HuH-7.5 (cell line): ENCODE measurements around the gene IP6K2.
A peak's percentile ranks its signal among the peaks of the same experiment; 100 is the strongest.

Experiments used
- DNase-seq: peaks from one replicate; pipeline ENCODE4 v3.0.0; 2011; ENCODE audit warnings: low spot score

IP6K2 gene

GRCh38 chr3:48663489-48664312 lies 53.3 kb downstream of the IP6K2 start:
- peak; percentile 100 for DNase-seq

DNA sequence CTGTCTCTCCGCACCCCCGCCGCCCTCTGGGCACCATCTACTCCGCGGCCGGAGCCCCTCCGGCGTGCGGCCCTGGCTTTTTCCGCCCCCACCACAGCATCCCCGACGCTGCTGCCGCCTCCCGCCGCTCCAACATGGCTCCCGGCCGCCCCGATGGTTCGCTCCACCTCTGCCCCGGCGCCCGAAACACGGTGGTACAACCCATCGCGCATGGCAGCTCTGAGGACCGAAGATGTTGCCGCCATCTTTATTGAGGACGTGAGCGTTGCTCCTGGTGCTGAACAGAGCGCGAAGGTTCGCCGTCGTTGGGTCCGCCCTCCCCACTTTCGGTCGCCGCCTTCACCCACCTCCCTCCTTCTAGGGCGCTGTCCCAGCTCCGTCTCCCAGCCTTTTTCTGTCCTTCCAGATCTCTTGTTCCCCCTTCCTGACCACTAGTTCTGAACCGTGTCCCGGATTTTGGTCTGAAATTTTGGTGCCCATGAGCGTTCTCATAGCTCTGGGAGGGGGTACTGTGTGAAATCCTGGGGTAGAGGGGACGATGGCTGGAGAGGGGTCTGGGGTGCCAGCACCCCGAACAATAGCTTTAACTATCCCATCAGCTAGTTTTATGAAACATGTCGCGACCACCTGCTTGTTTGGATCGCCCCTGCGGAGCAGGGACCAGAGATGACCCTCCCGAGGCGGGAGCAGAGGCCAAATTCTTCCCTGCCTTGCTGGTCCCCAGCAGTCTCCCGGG lies 54.1 kb downstream of the IP6K2 start, which contains the start of gene CELSR3:
Gene CELSR3 (minus strand): TSS at position 134 of the 736 bp plus-strand sequence. CDS start 252 bp downstream, outside the sequence.
- peak; percentile 75 for DNase-seq

DNA sequence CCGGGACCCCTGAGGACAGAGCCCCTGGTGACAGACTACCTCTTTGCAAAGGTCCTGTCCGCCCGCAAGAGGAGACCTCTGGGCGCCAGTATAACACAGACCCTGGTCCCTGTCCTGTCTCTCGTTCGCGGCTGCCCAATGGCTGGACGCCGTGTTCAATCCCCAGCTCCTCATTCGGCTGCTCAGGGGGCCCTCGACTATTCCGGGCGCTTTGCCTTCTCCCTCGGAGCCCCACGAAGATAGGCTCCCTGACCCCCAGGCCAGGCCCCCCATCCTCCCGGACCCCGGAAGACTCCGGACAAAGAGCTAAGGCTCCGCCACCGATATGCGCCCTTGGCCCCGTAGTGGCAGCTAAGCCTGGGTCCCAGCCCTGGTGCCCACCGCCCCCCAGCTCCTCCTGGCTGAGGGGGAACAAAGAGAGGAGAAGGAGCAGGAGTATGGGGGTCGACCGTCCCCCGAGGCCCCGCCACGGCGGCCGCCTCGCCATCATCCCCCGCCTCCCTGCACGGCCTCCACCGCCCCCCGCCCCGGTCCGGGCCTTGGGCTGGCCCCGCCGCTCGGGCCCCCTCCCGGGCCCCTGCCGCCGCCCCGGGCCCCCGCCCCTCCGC lies 54.8 kb downstream of the IP6K2 start:
- no peak for DNase-seq

DNA sequence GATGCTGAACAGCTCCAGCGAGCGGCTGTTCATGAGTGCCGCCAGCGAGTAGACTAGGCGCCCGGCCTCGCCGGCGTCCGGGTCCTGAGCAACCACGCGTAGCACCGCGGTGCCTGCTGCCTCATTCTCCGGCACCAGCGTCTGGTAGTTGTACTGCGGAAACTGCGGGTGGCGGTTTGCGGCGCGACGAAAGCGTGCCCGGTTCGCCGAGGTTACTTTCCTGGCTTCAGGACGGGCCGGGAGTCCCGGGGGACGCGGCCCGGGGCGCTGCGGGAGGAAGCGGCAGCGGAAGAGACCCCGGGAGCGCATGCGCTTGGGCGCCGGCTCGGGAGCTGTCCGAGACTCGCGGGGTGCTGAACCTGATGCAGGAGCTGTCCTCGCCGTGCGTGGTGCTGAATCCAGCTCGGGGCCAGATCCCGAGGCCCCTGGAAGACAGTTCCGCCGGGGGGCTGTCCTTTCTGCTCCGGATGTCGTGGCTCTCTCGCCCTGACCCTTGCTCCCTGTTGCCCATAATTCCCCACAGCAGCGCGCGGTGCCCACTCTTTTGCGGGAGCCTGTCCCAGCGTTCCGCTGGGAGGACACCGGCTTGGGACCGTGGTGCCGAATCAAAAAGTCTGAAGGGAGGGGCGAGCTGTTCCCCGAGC lies 55.4 kb downstream of the IP6K2 start:
- DNase-seq: peak; percentile 96

DNA sequence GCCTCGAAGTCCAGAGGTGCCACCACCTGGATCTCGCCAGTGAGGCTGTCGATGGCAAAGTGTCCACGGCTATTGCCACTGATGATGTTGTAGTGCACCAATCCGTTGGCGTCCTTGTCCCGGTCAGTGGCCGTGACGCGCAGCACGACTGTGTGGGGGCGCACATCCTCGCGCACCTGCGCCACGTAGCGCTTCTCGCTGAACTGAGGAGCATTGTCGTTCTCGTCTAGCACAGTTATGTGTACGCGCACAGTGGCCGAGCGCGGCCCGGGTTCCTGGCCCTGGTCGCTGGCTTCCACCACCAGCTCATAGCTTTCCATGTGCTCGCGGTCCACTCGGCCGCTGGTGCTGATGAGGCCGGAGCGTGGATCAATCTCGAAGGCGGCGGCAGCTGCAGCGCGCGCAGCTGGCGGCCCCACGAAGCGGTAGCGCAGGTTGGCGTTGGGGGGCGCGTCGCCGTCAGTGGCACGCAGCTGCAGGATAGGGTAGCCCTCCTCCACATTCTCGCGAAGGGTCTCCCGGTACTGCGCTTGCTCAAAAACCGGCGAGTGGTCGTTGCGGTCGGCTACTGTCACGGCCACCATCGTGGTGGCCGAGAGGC lies 56.1 kb downstream of the IP6K2 start:
- DNase-seq: no peak

DNA sequence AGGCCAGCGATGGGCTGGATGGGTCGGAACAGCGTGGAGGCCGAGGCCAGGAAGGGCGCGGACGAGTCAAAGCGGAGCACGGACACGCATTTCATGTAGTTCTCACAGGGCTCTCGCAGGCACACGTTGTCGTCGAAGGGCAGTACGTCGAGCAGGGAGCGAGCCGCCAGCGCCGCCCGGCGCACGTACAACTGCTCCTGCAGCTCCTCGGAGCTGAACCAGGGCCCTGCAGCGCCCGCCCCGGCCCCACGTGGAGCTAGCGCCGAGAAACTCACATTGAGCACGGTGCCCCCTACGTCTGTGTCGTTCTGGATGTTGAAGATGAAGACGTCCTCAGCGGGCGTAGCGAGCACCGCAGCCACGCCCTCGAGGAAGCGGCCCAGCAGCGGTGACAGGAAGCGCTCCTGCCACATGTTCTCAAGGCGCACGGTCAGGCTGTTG lies 60.2 kb downstream of the IP6K2 start:
- DNase-seq: no peak

- peak; percentile 98 for DNase-seq
Observed at GRCh38 chr3:48656061-48656840, 60.8 kb downstream of the IP6K2 start.

DNA sequence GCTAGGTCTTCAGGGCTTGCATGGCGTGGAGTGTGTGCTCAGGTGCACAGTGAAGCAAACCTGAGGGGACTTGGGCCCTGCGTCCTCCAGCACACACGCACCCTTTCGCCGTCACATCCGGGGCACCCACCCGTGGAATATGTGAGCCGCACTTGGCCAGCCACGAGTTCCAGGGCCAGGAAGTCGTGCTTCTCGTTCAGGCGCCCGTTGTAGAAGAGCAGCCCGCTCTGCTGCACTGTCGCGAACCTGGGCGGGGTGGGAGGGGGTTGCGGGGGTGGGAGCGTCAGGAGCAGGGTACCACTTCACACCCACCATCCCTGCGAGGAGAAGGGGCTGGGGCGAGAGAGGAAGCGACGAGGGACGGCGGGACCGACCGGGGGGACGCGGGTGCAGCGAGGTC lies 61.4 kb downstream of the IP6K2 start:
- DNase-seq: no peak

- DNase-seq: no peak
Observed at GRCh38 chr3:48655063-48655462, 62.0 kb downstream of the IP6K2 start.

GRCh38 chr3:48652923-48653715 lies 63.9 kb downstream of the IP6K2 start:
- no peak for DNase-seq

- DNase-seq: no peak
Observed at GRCh38 chr3:48651771-48652170, 65.2 kb downstream of the IP6K2 start.

DNA sequence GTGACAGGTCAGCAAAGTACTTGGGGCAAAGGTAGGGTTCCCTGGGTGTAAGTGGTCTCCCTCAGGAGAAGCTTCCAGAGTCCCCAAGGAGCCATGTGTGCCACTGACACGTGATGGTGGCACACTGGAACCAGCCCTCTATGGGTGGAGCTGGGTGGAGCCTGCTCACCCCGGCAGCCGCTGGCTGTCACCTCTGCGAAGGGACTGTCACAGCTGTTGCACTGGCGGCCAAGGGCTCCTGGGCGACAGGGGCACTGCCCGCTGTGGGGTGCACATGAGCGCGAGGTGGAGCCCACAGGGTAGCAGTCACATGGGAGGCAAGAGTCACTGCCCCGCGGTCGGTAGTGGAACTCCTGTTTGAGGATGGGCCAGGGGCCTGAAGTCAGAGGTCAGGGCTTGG lies 66.3 kb downstream of the IP6K2 start:
- no peak for DNase-seq

DNA sequence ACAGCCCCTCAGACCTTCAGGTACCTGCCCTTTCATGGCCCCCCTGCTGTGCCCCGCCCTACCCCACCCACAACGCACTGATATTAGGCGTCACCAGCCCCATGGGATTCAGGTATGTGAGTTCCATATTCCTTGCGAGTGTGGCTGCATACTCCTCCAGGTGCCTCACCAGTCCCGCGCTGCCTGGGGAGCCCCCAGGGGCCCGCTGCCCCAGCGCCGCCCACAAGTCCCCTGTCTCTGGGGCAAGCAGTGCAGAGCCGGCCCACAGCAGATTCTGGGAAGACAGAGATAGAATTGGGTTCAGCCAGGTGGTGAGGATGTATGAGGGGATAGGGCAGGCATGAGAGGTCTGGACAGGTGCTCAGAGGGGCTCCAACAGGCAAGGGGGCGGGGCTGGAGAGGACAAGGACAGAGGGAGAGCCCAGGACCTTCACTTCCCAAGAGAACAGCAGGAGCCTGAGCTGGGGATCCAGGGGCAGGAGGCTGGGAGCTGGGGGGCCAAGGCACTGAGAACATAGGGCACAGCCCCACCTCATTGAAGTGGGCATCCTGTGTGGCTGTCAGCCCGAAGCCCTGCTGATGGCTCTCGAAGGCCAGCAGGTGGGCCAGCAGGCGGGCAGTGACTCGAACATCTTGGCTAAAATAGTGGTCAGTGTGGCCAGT lies 68.7 kb downstream of the IP6K2 start:
- DNase-seq: no peak

- DNase-seq: no peak
Observed at GRCh38 chr3:48647714-48648113, 69.3 kb downstream of the IP6K2 start.

DNA sequence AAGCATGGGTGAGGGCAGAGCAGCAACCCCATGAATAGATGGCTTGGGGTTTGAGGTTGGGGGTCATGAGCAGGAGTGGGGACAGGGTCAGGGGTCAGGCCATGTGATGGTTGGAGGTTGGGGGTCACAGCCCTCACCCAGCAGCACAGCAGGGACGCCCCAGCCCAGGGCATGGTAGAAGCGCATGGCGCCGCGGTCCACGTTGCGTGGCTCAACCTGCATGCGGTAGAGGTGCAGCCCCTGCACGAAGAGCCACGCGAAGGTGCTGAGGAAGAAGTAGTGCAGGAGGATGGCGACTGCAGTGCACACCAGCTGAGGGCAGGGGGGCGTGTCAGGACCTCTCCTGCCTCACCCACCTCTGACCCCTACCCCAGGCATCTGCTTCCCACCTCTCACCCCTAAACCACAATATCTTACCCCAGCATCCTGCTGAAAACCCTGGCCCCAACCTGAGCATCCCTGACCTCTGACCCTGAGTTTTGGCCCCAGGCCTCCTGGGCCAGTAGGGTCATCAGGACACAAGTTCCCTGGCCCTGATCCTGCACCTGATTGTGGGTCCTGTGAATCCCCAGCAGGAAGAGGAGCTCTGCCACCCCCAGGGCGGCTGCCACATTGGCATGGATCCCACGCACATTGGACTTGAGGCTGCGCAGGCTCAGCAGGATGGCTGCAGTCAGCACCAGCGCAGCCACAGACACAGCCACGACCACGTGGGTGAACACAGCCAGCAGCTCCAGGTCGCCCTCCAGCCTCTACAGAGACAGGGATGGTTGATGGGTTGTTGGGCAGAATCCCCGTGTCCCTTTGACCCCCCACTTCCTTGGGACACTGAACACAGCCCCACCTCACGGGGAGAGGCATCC lies 71.9 kb downstream of the IP6K2 start:
- DNase-seq: no peak

DNA sequence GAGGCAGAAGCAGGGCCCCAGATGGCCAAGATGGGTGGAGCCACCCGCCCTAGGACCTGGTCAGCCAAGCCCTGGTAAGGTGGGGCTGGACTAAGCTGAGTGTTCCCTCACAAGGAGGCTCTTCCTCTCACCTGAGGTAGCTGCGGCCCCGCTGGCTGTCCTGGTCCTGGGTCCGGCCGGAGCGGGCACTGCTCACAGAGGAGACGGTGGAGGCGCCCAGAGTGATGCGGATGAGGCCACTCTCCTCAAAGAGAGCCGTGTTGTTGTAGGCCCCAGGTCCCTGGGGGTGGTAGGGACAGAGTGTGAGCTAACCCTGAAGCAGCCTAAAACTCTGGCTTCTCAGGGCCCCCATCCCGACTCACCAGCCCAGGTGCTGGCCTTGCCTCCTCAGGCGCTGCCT lies 74.4 kb downstream of the IP6K2 start:
- DNase-seq: no peak

DNA sequence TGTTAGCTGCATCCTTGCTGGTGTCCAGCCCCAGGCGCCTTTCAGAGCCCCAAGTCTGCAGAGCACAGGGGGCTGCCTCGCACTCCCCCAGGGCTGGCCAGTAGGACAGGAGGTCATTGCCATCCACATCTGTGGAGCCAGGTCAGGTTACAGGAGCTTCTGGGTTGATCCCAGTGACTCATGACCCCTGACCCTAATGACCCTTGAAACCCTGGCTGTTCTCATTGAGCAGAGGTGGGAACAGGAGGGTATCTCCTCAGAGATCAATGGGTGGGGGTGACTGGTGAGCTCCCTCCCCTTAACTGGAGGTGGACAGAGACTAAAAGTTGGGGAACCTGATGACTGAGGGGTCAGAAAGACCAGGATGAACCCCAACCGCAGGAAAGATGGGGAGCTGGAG lies 75.6 kb downstream of the IP6K2 start:
- DNase-seq: no peak

GRCh38 chr3:48639944-48640606 lies 76.9 kb downstream of the IP6K2 start:
- no peak for DNase-seq
